DOHH2 (cell line): ENCODE data around the gene B4GALNT4.

Experiments
- H3F3A ChIP-seq: fragments of 200-600 bp; sonication (generic), shearing (Covaris generic); 2 replicates; pipeline ENCODE4 v1.6.0; 2016; ENCODE audit warnings: antibody characterized with exemption, mild to moderate bottlenecking; ENCODE audit not compliant: control insufficient read depth, insufficient read depth
- H3K27ac ChIP-seq: fragments of 200-600 bp; sonication (generic); 2 replicates; pipeline ENCODE4 v1.5.1; 2014; ENCODE audit warnings: low read depth, mild to moderate bottlenecking, low read length, moderate library complexity
- H3K27me3 ChIP-seq: fragments of 200-600 bp; sonication (generic); 2 replicates; pipeline ENCODE4 v1.6.1; 2014; ENCODE audit warnings: mild to moderate bottlenecking, low read length, mixed read lengths; ENCODE audit not compliant: control insufficient read depth
- H3K36me3 ChIP-seq: fragments of 200-600 bp; sonication (generic); 2 replicates; pipeline ENCODE4 v1.6.1; 2014; ENCODE audit warnings: mild to moderate bottlenecking, low read length, moderate library complexity, mixed read lengths; ENCODE audit not compliant: control insufficient read depth
- H3K4me1 ChIP-seq: fragments of 200-600 bp; sonication (generic); 2 replicates; pipeline ENCODE4 v1.6.1; 2014; ENCODE audit warnings: mild to moderate bottlenecking, low read length, mixed read lengths; ENCODE audit not compliant: control insufficient read depth
- H3K4me2 ChIP-seq: fragments of 200-600 bp; sonication (generic); 2 replicates; pipeline ENCODE4 v1.6.0; 2014; ENCODE audit warnings: mild to moderate bottlenecking, low read length, moderate library complexity
- H3K4me3 ChIP-seq: fragments of 200-600 bp; sonication (generic); 2 replicates; pipeline ENCODE4 v1.5.1; 2014; ENCODE audit warnings: mild to moderate bottlenecking, low read length, mixed read lengths
- H3K79me2 ChIP-seq: fragments of 200-600 bp; sonication (generic); 2 replicates; pipeline ENCODE4 v1.6.1; 2014; ENCODE audit warnings: mild to moderate bottlenecking, low read length, mixed read lengths; ENCODE audit not compliant: control insufficient read depth
- H3K9me2 ChIP-seq: fragments of 200-600 bp; sonication (generic); replicated peaks from 2 replicates; pipeline ENCODE4 v1.6.1; 2014; ENCODE audit warnings: mild to moderate bottlenecking, low read length, mixed read lengths; ENCODE audit not compliant: control insufficient read depth
- H3K9me3 ChIP-seq: fragments of 200-600 bp; sonication (generic); 2 replicates; pipeline ENCODE4 v1.6.1; 2014; ENCODE audit warnings: antibody characterized with exemption, low read length, mixed read lengths; ENCODE audit not compliant: control insufficient read depth, insufficient read depth
- H4K20me1 ChIP-seq: fragments of 200-600 bp; sonication (generic); 2 replicates; pipeline ENCODE4 v1.6.0; 2014; ENCODE audit warnings: low read depth, mild to moderate bottlenecking, antibody characterized with exemption, low read length, moderate library complexity; ENCODE audit not compliant: control insufficient read depth, insufficient read depth
- EZH2phosphoT487 ChIP-seq: fragments of 200-600 bp; sonication (generic); IDR thresholded peaks from 2 replicates; pipeline ENCODE4 v1.6.1; 2017; ENCODE audit warnings: borderline replicate concordance, mild to moderate bottlenecking, antibody characterized with exemption, low read length, moderate library complexity, mixed read lengths
- TF ChIP-seq, protein P1 (sequence below): fragments of 200-600 bp; sonication (generic); IDR thresholded peaks from one replicate; pipeline ENCODE4 v1.5.1; 2014; ENCODE audit warnings: antibody characterized with exemption, mild to moderate bottlenecking, low read depth, low read length; ENCODE audit not compliant: poor library complexity, severe bottlenecking

The B4GALNT4 gene

GRCh38 chr11:392102-392777, 22.9 kb downstream of the B4GALNT4 start:
- Histone ChIP-seq H3K4me1 (peaks cover 6% of the 10 kb centered on the region), H3K4me3 (no peak overlapping the region), H3K27me3 (peaks cover 2% of the 10 kb centered on the region; the same call in 1 of the 2 replicates), H3K79me2 (no peaks in the 10 kb centered on the region), H3K4me2 (no peak overlapping the region), H3K9me2 (no peaks in the 10 kb centered on the region), H3K27ac (no peak overlapping the region), H4K20me1 (no peaks in the 10 kb centered on the region), H3K36me3 (no peaks in the 10 kb centered on the region), H3F3A (no peaks in the 10 kb centered on the region), H3K9me3 (no peaks in the 10 kb centered on the region; the same call in 1 of the 2 replicates)
- TF ChIP-seq EZH2phosphoT487, result no peak
- TF ChIP-seq, protein P1, sequence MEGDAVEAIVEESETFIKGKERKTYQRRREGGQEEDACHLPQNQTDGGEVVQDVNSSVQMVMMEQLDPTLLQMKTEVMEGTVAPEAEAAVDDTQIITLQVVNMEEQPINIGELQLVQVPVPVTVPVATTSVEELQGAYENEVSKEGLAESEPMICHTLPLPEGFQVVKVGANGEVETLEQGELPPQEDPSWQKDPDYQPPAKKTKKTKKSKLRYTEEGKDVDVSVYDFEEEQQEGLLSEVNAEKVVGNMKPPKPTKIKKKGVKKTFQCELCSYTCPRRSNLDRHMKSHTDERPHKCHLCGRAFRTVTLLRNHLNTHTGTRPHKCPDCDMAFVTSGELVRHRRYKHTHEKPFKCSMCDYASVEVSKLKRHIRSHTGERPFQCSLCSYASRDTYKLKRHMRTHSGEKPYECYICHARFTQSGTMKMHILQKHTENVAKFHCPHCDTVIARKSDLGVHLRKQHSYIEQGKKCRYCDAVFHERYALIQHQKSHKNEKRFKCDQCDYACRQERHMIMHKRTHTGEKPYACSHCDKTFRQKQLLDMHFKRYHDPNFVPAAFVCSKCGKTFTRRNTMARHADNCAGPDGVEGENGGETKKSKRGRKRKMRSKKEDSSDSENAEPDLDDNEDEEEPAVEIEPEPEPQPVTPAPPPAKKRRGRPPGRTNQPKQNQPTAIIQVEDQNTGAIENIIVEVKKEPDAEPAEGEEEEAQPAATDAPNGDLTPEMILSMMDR, result no peak

- Histone ChIP-seq H4K20me1 (no peaks in the 10 kb centered on the region), H3F3A (no peaks in the 10 kb centered on the region), H3K79me2 (no peaks in the 10 kb centered on the region), H3K9me2 (no peaks in the 10 kb centered on the region), H3K9me3 (no peaks in the 10 kb centered on the region), H3K27me3 (peaks cover 2% of the 10 kb centered on the region; the same call in 1 of the 2 replicates), H3K4me2 (no peak overlapping the region), H3K4me3 (no peak overlapping the region), H3K27ac (no peak overlapping the region), H3K4me1 (peaks cover 6% of the 10 kb centered on the region), H3K36me3 (no peaks in the 10 kb centered on the region)
- no peak for TF ChIP-seq EZH2phosphoT487
- TF ChIP-seq, protein P1, result no peak
Measured at GRCh38 chr11:393219-394033, 24.1 kb downstream of the B4GALNT4 start.

DNA sequence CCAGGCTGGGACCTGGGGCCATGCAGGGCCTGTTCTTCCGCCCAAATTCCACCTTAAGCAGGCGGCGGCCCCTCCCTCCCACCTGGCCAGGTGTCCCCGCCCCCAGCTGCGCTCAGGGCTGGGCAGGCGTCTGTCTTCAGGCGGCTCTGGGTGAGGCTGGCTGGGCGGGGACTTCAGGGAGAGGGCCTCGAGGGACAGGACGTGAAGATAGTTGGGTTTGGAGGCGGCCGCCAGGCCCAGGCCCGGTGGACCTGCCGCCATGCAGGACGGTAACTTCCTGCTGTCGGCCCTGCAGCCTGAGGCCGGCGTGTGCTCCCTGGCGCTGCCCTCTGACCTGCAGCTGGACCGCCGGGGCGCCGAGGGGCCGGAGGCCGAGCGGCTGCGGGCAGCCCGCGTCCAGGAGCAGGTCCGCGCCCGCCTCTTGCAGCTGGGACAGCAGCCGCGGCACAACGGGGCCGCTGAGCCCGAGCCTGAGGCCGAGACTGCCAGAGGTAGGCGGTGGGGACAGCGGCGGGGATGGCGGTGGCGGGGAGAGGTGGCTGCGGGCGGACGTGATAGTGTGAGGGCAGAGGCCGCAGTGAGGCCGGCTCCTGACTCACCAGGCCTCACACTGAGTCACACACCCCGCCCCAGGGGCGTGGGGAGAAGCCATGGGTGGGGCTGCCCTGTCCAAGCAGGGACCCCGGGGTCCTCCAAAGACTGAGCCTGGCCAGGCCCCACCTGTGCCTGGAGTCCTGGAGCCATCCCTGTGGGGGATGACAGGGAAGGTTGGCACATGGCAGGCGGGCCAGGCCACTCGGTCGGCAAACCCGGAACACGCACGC, 24.9 kb downstream of the B4GALNT4 start, which contains the start of gene PKP3:
Gene PKP3, plus strand, starts transcription at position 176 of the 824 bp plus-strand sequence. Its CDS starts 84 bp downstream, at position 260.
- no peak within 1 kb of the TSS for H3K27ac ChIP-seq
- H3K9me3 ChIP-seq, result no peaks in the 10 kb centered on the region
- H3K9me2 ChIP-seq, result no peaks in the 10 kb centered on the region

More for the DNA sequence above, 24.9 kb downstream of the B4GALNT4 start, which contains the start of gene PKP3:
- H3K36me3 ChIP-seq, result no peaks in the 10 kb centered on the region
- H3K27me3 ChIP-seq, result peaks cover 2% of the 10 kb centered on the region; the same call in 1 of the 2 replicates
- no peaks in the 10 kb centered on the region for H4K20me1 ChIP-seq
- H3K4me2 ChIP-seq, result no peak within 1 kb of the TSS
- H3K79me2 ChIP-seq, result no peaks in the 10 kb centered on the region
- no peaks in the 10 kb centered on the region for H3F3A ChIP-seq
- no peak within 1 kb of the TSS for H3K4me3 ChIP-seq
- H3K4me1 ChIP-seq, result peaks cover 6% of the 10 kb centered on the region
- no peak for TF ChIP-seq EZH2phosphoT487
- TF ChIP-seq, protein P1, result no peak
